Neuron (in vitro differentiated cells): ENCODE results near the gene PIAS1.

ENCODE experiments used
- H2AFZ ChIP-seq: one replicate; pipeline ENCODE4 v1.6.1; 2013; ENCODE audit warnings: low read depth, mild to moderate bottlenecking, inconsistent platforms, low read length, moderate library complexity
- H3K27me3 ChIP-seq: one replicate; pipeline ENCODE4 v1.6.1; 2013; ENCODE audit warnings: low read length; ENCODE audit not compliant: insufficient read depth
- H3K36me3 ChIP-seq: one replicate; pipeline ENCODE4 v1.6.1; 2013; ENCODE audit warnings: low read length; ENCODE audit not compliant: insufficient read depth
- H3K4me1 ChIP-seq: one replicate; pipeline ENCODE4 v1.6.1; 2013; ENCODE audit warnings: low read length; ENCODE audit not compliant: insufficient read depth
- H3K4me3 ChIP-seq: 2 replicates; pipeline ENCODE4 v1.5.1; 2013; ENCODE audit warnings: mild to moderate bottlenecking, low read length, moderate library complexity
- H3K9me3 ChIP-seq: one replicate; pipeline ENCODE4 v1.6.1; 2013; ENCODE audit warnings: low read length

Gene PIAS1

GRCh38 chr15:68085052-68085451 is 30.9 kb downstream of the PIAS1 start:
- H3K27me3 ChIP-seq, result no peaks in the 10 kb centered on the region
- peaks cover 13% of the 10 kb centered on the region for H3K4me1 ChIP-seq
- no peak overlapping the region for H2AFZ ChIP-seq
- no peak overlapping the region for H3K4me3 ChIP-seq
- peaks cover 16% of the 10 kb centered on the region for H3K36me3 ChIP-seq
- H3K9me3 ChIP-seq, result peaks cover under 1% of the 10 kb centered on the region

GRCh38 chr15:68091743-68092142 is 37.6 kb downstream of the PIAS1 start:
- Histone ChIP-seq H3K9me3 (peaks cover 6% of the 10 kb centered on the region), H3K36me3 (peaks cover 26% of the 10 kb centered on the region), H3K4me3 (no peak overlapping the region), H3K27me3 (no peaks in the 10 kb centered on the region), H3K4me1 (no peaks in the 10 kb centered on the region), H2AFZ (no peak overlapping the region)

- no peaks in the 10 kb centered on the region for H3K4me1 ChIP-seq
- H2AFZ ChIP-seq, result no peak overlapping the region
- H3K36me3 ChIP-seq, result peaks cover 10% of the 10 kb centered on the region
- peaks cover 9% of the 10 kb centered on the region for H3K9me3 ChIP-seq
- H3K27me3 ChIP-seq, result no peaks in the 10 kb centered on the region
- H3K4me3 ChIP-seq, result no peak overlapping the region
These were observed 42.0 kb downstream of the PIAS1 start for GRCh38 chr15:68096099-68096498.

- peaks cover 9% of the 10 kb centered on the region for H3K36me3 ChIP-seq
- peaks cover 9% of the 10 kb centered on the region for H3K9me3 ChIP-seq
- H3K4me3 ChIP-seq, result no peak overlapping the region
- no peak overlapping the region for H2AFZ ChIP-seq
- H3K4me1 ChIP-seq, result no peaks in the 10 kb centered on the region
- H3K27me3 ChIP-seq, result no peaks in the 10 kb centered on the region
These were observed 42.9 kb downstream of the PIAS1 start for GRCh38 chr15:68097029-68097428.

- no peaks in the 10 kb centered on the region for H3K27me3 ChIP-seq
- peaks cover 16% of the 10 kb centered on the region for H3K9me3 ChIP-seq
- H2AFZ ChIP-seq, result no peak overlapping the region
- no peak overlapping the region for H3K4me3 ChIP-seq
- H3K4me1 ChIP-seq, result no peaks in the 10 kb centered on the region
- peaks cover 14% of the 10 kb centered on the region for H3K36me3 ChIP-seq
These were observed 44.4 kb downstream of the PIAS1 start for GRCh38 chr15:68098465-68098864.

- H3K27me3 ChIP-seq, result no peaks in the 10 kb centered on the region
- no peaks in the 10 kb centered on the region for H3K4me1 ChIP-seq
- H2AFZ ChIP-seq, result no peak overlapping the region
- H3K9me3 ChIP-seq, result peaks cover 18% of the 10 kb centered on the region
- peaks cover 17% of the 10 kb centered on the region for H3K36me3 ChIP-seq
- H3K4me3 ChIP-seq, result no peak overlapping the region
These were observed 46.1 kb downstream of the PIAS1 start for GRCh38 chr15:68100194-68100593.

GRCh38 chr15:68103603-68104002 is 49.5 kb downstream of the PIAS1 start:
- H3K4me1 ChIP-seq, result peaks cover 15% of the 10 kb centered on the region
- H2AFZ ChIP-seq, result no peak overlapping the region
- H3K36me3 ChIP-seq, result peaks cover 19% of the 10 kb centered on the region
- H3K4me3 ChIP-seq, result no peak overlapping the region
- peaks cover 13% of the 10 kb centered on the region for H3K9me3 ChIP-seq
- no peaks in the 10 kb centered on the region for H3K27me3 ChIP-seq

- Histone ChIP-seq H3K4me3 (no peak overlapping the region), H3K36me3 (peaks cover 19% of the 10 kb centered on the region), H2AFZ (no peak overlapping the region), H3K27me3 (no peaks in the 10 kb centered on the region), H3K9me3 (peaks cover 13% of the 10 kb centered on the region), H3K4me1 (peaks cover 15% of the 10 kb centered on the region)
These were observed 52.5 kb downstream of the PIAS1 start for GRCh38 chr15:68106656-68107055.

GRCh38 chr15:68107142-68107541 is 53.0 kb downstream of the PIAS1 start:
- no peak overlapping the region for H3K4me3 ChIP-seq
- peaks cover 17% of the 10 kb centered on the region for H3K36me3 ChIP-seq
- H2AFZ ChIP-seq, result no peak overlapping the region
- peaks cover 13% of the 10 kb centered on the region for H3K9me3 ChIP-seq
- no peaks in the 10 kb centered on the region for H3K27me3 ChIP-seq
- H3K4me1 ChIP-seq, result peaks cover 15% of the 10 kb centered on the region

- Histone ChIP-seq H3K27me3 (no peaks in the 10 kb centered on the region), H3K4me3 (no peak overlapping the region), H3K4me1 (no peaks in the 10 kb centered on the region), H2AFZ (no peak overlapping the region), H3K9me3 (peaks cover 3% of the 10 kb centered on the region), H3K36me3 (peaks cover 4% of the 10 kb centered on the region)
These were observed 58.6 kb downstream of the PIAS1 start for GRCh38 chr15:68112706-68113105.

- H3K27me3 ChIP-seq, result no peaks in the 10 kb centered on the region
- H3K36me3 ChIP-seq, result no peaks in the 10 kb centered on the region
- no peaks in the 10 kb centered on the region for H3K9me3 ChIP-seq
- no peak overlapping the region for H3K4me3 ChIP-seq
- no peaks in the 10 kb centered on the region for H3K4me1 ChIP-seq
- H2AFZ ChIP-seq, result no peak overlapping the region
These were observed 59.2 kb downstream of the PIAS1 start for GRCh38 chr15:68113273-68113672.

GRCh38 chr15:68113751-68114150 is 59.6 kb downstream of the PIAS1 start:
- Histone ChIP-seq H3K9me3 (no peaks in the 10 kb centered on the region), H2AFZ (no peak overlapping the region), H3K36me3 (no peaks in the 10 kb centered on the region), H3K27me3 (no peaks in the 10 kb centered on the region), H3K4me1 (no peaks in the 10 kb centered on the region), H3K4me3 (no peak overlapping the region)

- no peak overlapping the region for H2AFZ ChIP-seq
- no peaks in the 10 kb centered on the region for H3K4me1 ChIP-seq
- no peaks in the 10 kb centered on the region for H3K36me3 ChIP-seq
- H3K9me3 ChIP-seq, result no peaks in the 10 kb centered on the region
- H3K4me3 ChIP-seq, result no peak overlapping the region
- no peaks in the 10 kb centered on the region for H3K27me3 ChIP-seq
These were observed 60.2 kb downstream of the PIAS1 start for GRCh38 chr15:68114356-68114755.

- Histone ChIP-seq H2AFZ (no peak overlapping the region), H3K9me3 (peaks cover 2% of the 10 kb centered on the region), H3K36me3 (no peaks in the 10 kb centered on the region), H3K4me3 (no peak overlapping the region), H3K4me1 (no peaks in the 10 kb centered on the region), H3K27me3 (no peaks in the 10 kb centered on the region)
These were observed 60.7 kb downstream of the PIAS1 start for GRCh38 chr15:68114840-68115239.
